Stimulated activated CD4-positive, alpha-beta T cell treated with anti-CD3 and anti-CD28 coated beads, TNF-alpha, amount 100 ng/mL, for 48 hours (primary cell): ENCODE measurements around the gene ARHGAP26.
"Not testable (repeated sequence)": the region's sequence is repeated elsewhere in the genome, so short reads cannot be mapped to it uniquely, and the experiment has no call there.

Source experiments
- DNase-seq, 3 donors: peaks; one replicate each; pipeline ENCODE4 v3.0.0-alpha.2; 2020; ENCODE audit warnings: low read depth in 3 of 3

The ARHGAP26 gene

DNA sequence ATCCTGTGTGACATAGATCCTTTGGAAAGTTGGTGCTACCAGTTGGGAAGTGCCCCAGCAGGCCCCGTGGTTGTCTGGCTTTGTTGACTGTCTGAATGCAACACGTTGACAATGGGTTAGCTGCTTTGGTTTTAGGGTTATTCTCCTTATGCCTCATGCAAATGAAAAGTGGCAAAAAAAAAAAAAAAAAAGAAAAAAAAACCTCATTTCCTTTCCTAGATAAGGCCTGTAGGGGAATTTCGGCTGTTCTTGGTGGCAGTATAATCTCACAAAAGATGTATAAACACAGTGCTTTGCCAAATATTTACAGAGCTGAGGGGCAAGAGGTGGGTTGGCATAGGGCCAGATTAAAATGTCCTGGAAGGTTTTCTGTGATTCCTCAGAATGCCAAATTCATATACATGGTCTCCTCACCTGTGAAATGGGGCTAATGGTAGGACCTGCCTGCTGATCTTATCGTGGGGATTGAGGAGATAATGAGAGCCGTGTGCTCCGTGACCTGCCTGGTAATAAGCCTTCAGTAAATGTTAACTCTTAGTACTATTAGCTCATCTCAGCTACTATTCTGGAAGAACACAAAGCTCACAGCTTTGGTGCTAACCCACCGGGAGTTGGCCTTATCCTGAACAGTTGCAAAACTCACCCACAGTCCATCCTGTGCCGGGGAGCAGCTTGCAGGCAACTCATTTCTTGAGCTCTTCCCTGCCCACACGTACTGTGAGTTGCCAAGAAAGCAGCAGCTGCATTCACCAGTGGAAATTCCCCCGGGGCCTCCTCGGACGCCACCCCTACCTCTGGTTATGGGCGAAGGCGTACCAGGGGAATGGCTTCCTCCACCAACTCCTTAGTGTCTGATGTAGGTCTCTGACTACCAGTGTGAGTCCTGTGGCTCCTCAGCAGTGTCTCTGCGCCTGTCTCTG is 413.0 kb downstream of the ARHGAP26 start:
- DNase-seq, result peak; percentile 45 to 64 (median 47)

DNA sequence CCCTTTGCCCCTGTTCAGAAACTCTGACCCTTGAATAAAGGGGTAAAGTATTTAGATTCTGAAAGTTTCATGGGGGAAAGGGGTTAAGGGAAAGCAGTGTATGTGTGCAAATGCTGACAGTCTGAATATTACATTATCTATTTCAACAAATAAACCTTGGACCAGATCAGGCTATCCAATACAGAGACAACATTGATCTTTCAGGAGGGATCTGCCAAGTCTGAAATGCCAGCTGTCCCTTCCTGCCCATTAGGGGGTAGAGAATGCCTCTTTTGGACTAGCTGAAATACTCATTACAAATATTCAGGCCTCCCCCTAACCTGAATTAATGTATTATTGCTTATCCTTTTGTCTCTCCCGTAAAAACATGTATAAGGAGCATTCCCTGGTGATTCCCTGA is 413.8 kb downstream of the ARHGAP26 start:
- no peak for DNase-seq

DNA sequence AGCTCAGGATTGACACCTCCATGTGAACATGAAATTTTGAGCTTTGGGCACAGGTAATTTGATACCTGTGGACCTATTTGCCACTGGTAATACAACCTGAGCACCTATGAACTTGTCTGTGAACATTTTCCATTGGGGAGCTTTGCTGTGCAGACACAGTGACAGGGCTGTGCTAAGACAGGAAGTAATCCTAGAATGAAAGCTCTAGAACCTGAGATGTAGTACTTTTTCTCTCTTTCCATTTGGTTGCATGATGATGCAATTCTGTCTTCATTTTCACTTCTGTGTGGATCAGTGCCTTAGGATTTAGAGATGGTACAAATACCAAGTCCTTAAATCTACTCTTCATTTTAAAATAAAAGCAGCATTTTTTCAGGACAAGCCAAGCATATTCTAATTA is 416.4 kb downstream of the ARHGAP26 start:
- DNase-seq, result no peak

DNA sequence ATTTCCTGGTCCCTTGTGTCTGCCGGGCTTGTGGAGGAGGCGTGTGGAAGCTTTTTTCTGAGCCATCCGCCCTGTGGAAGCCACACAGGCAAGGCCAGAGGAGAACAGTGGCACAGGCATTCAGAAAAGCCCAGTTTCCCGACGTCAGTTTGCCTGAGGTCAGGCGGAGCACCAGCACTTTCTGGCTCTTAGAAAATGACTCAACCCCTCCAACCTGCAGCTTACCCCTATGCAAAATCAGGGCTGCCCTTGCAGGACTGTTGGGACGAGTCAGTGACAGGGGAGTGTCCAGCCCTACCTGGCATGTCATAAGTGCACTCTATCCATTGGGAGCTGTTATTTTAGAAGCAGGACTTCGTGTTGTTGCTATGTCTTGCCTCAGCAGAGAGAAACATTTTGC is 417.3 kb downstream of the ARHGAP26 start:
- DNase-seq, result no peak

DNA sequence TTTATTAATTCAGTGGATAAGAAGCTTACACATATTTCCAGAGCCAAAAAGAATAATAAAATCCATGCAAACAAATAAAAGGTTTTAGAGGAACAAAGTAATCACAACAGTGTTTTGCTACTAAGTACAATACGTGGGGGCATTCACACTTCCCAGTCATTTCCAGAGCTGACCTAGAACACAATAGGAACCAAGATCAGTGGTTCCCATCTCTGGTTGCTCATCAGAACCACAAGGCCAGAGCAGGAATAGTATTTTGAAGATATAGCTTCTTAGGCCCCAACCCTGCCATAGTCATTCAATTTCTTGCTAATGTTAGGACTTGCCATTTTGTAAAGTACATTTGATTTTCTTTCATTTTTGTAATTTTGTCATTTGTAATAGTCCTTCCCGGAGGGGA is 417.9 kb downstream of the ARHGAP26 start:
- no peak for DNase-seq

DNA sequence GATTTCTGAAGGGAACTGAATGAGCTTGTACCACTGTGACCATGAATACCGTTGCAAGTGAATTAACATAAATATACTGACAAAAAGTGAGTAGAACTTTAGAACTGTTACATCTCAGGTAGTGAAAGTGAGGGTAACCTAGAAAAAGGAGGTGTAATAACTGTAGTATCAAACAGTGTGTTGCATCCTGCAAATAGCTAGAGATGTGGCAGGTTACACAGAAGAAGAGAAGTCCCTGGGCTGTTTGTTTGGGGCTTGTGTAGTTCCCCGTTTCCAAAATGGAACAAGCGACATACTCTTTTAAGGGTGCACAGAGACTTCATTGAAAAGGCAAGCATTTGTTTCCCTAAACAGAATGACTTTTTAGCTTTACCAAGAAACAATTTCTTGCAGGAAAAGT is 418.5 kb downstream of the ARHGAP26 start:
- DNase-seq, result no peak

DNA sequence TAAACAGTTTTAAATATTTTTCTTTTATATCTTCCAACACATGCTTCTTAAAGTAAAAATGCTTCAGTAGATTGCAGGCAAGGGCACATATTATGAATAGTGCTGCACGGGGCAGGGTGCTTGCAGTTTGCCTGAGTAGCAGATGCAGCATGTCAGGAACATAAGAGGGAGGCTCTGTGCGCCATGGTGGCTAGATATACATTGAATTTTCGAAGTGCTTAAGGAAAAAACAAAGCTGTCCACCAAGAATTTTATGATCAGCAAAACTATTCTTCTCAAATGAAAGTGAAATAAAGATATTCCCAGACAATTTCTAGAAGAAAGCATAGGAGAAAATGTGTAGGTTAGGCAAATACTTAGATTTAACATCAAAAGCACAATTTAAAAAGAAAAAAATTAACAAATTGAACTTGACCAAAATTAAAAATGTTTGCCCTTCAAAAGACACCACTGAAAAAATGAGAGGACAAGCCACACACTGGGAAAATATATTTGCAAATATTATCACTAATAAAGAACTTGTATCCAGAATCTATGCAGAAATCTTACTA is 420.2 kb downstream of the ARHGAP26 start:
- DNase-seq, result no peak

DNA sequence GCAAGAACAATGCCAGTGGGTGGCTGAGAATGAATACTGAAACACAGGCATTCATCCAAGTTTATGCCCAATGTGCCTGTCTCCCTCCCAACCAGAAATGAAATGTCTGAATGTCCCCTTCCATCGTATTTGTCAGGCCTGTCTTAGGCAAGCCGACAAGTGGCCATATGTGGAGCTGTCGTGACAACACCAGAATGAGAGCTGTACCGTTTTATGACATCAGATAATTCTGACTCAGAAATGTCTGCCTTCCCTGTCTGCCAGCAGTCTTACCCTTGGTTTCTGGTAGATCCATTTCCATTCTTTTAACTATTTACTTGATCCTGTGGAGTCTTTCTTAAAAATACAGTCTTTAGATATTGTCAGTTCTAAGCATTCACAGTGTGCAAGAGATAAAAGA is 421.5 kb downstream of the ARHGAP26 start:
- DNase-seq, result no peak

DNA sequence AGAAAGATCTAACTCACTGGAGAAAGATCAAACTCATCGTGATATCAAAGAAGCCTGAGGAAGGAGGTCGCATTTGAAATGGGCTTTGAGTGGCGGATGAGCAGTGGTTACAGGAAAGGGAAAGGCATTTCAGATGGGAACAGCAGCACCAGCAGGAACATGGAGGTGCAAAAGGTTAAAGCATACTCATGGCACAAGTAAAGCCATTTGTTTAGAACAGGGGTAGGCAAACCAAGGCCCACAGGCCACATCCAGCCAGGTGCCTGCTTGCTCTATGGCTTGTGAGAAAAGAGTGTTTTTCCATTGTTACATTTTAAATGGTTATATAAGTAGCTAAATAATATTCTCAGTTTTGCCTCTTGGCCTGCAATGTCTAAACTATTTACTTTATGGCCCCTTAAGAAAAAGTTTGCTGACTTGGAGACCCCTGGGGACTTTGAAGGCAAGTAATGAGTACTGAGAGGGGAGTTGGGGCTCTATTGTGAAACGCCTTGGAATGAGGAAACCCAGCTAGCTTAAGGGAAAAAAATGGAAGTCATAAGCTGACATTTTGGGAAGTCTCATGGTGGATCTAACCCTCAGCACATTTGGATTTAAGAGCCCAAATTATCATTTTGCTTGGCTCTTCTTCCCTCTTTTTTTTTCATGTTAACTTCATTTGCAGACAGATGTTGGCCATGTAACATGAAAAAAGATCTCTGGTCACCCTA is 422.2 kb downstream of the ARHGAP26 start:
- DNase-seq, result no peak

DNA sequence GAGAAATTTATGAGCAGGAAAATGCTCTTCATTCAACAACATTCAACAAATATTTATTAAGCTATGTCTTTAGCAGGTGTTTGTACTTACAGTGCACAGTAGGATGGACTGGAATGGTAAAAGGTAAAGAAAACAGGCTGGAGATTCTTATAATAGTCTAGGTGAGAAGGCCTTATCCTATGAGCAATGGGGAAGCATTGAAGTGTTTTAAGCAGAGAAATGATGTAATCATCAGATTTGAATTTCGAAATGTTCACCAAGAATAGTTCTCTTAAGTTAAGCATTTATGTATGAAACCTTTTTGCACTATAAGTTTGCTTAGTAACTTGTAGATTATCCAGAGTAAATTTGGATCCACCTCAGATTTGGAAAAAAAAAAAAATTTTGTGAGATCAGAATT is 424.0 kb downstream of the ARHGAP26 start:
- DNase-seq, result no peak

DNA sequence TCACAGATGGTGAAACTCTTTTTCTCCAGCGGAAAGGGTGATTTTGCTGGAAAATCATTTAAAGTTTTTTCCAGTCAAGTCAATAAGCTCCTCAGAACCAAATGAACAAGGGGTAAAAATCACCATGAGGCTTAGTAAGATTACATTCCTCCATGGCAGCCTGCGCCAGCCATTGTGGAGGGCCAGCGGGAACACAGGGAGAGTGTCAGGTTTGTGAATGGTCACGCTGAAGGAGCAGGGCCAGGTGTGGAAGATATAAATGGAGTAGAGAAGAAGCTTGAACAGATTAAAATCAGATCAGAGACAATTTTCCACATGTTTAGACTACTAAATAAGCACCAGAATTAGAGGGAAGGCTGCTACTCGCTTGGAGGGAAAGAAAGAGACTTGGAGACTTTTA is 424.5 kb downstream of the ARHGAP26 start:
- no peak for DNase-seq

DNA sequence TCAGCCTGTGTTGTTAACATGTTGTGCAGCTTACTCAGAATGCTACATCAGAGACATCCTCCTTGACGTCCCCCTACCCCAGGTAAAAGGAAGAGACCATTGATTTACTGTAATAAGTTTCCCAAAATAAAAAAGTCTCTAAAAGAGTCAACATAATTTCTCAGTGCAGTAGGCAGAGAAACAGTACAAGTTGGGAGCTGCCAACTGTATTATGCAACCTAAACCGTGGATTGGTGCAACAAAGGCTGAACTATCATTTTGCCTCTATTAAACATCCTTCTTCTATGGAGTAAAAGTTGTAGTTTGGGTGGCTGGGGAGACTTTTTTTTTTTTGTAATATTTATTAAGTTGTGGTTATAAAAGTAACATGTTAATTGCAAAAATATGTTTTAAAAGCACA is 425.3 kb downstream of the ARHGAP26 start:
- no peak for DNase-seq

DNA sequence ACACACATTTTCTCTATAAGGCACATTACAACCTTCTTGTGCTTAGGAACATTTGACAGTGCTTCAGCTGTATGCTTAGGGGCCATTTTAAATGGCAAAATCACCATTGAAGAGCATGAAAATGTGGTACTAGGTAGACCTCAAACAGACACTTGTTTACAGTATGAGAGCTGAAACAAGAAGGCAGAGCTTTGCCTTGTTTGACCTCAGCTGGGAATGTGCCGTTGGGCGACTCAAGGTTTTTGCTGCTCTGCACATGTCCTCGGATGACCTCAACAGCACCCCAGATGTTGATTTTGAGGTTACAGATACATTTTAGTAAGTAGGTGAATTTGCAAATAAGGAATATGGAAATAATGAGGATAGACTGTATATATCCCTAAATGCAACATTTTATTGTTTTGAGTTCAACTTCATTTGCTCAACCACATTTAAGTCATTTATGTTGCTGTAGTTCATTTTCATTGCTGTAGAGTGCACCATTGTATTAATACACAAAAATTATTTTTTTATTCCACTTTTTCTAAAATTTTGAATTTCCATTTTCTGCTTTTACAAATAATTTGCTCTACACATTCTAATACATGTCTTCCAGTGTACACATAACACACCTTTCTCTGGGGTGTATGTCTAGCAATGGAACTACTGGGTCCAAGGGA is 426.6 kb downstream of the ARHGAP26 start:
- DNase-seq, result no peak

DNA sequence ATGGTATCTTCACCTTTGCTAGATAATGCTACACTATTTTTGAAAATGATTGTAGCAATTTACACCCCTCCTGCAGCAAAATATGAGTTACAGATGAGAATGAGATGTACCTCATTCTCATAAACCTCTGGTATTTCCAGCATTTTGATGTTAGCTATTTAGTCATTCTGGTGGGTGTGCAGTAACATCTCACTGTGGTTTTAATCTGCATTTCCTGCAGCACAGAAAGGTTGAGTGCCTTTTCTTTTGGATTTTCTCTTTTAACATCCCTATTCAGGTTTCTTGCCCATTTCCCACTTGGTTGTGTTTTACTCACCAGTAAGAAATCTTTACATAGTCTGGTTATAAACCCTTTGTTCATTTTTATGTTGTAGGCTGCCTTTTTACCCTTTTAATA is 427.1 kb downstream of the ARHGAP26 start:
- DNase-seq, result no peak

DNA sequence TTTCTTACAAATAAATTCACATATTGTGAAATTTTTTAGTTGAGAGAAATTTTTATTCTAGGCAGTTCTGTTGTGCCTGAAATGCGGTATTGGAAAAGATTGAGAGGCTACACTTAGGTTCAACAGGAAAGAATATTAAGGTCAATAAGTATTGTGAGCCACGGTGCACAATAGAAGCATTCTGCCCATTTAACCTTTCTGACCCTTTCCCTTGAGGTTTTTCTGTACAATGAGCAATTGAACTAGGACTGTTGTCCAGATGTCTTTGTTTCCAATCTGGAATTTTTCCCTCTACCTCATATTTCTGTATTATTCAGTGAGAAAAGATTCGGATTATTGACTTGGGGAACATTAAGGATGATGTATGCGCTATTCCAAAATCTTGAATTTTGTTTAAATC is 428.2 kb downstream of the ARHGAP26 start:
- no peak for DNase-seq

DNA sequence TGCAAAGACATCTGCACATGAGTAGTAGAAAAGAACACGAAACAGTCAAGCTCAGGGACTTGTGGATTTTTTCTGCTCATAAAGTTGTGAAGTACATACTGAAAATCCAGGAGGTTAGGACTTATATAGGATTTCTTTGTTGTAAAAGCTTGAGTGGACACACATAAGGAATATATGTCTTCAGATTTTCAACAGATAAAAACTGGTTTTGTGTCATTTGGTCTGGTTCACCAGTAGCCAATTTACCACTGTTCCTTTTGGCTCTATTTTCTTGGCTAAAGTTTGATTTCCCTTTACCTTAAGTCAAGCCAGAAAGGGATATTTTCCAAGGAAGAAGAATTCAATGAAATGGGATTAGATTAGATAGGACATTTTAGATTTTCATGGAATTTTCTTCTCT is 429.0 kb downstream of the ARHGAP26 start:
- DNase-seq, result no peak

DNA sequence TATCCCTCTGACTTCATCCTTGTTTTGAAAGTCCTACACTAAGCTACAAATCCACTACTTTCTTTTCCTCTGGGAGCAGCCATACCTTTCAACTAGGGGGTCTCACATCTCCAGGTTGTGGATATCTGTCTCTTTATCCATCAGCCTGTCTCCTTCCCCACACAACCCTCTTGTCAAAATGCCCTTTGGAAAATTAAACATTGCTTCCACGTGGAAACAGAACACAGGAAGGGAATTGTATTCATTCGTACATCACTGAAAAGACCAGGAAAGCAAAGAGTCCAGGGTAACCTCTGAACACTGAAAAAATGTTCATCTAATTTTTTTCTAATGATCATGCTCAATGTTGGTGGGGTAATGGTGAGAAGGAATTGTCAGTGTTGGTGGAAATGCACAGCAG is 429.7 kb downstream of the ARHGAP26 start:
- DNase-seq, result no peak

DNA sequence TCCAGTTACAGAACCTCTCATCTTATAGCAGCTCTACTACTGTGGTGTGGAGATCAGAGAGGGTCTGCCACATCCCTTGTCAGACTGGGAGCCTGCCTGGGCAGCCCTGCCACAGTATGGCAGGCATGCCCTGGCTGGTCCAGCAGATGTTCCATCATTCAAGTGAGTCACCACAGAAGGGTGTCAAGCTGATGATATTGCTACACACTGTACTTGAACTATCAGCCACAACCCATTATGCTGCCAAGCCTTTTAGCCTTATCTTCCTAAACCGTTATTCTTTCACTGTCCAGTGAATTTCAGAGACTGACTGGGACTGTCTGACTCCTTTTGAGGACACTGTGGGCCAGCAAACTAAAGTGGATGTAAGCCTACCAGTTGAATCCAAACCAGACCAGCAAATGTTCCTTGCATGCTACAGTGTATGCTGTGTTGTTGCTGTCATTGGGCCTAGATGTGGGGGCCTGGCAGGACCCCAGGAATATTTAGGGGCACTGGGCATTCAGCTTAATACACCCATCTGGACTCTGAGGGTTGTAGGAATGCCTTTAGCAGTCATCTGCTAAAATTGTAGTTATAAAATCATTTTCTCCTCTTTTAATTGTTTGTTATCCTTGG is 430.7 kb downstream of the ARHGAP26 start:
- no peak for DNase-seq

DNA sequence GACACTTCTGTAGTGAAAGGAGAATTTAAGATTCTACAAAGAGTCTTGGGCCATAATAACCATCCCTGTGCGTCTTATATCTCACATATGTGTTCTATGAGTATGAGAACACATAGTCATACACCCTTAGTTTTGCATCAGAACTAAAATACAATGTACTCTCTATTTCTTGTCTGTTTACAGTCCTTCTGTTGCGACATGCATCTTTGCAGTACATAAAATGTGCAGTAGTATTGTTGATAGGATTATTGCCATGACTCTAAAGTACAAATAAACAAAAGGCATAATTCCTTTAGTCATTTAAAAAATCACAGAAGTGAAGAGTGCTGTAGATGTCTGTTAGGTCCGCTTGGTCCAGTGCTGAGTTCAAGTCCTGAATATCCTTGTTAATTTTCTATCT is 431.4 kb downstream of the ARHGAP26 start:
- no peak for DNase-seq

DNA sequence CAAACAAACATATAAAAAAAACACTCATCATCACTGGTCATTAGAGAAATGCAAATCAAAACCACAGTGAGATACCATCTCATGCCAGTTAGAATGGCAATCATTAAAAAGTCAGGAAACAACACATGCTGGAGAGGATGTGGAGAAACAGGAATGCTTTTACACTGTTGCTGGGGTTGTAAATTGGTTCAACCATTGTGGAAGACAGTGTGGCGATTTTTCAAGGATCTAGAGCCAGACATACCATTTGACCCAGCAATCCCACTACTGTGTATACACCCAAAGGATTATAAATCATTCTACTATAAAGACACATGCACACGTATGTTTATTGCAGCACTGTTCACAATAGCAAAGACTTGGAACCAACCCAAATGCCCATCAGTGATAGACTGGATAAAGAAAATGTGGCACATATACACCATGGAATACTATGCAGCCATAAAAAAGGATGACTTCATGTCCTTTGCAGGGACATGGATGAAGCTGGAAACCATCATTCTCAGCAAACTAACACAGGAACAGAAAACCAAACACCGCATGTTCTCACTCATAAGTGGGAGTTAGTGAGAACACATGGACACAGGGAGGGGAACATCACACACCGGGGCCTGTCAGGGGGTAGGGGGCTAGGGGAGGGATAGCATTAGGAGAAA is 433.3 kb downstream of the ARHGAP26 start:
- DNase-seq, result not testable (repeated sequence)

DNA sequence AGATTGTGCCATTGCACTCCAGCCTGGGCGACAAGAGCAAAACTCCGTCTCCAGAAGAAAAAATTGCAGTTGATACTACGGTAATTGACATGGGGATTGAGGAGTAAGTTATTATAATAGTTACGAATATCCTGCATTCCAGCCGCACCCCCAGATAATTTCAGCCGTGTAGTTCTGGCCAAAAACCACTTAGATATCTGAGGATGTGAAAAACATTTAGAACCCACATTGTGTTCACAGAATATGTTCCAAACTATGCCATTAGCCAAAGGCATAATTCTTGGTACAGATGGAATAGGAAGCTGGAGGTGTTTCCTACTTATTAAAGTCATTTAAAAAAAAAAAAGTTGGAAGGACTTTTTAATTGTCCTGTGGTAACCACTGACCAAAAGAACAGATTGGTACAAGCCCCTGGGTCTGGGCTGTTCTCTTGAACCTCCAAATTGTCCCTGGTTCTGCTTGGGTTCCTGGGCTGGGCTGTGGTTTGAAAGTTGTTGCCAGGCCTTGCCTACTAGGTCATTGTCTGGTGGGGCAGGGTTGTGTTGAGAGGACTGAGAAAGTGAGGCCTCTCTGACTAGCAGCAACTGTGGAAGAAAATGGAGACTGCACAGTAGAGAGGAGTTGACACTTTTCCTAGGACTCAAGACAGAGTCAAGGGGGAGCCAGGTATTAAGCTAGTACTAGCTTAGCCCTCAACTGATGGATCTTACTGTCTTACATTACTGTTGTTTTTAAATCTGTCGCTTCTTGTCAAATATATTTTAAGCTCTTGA is 434.5 kb downstream of the ARHGAP26 start:
- no peak for DNase-seq
